A549 (cell line): ENCODE results near the gene MALRD1. TPM values are rescaled to one million over a fixed set of nuclear protein-coding genes. Genes with fewer than 3 reads are reported as not detected.

Experiments used
- ATAC-seq, 2 experiments: fragments of 200-7000 bp in 1 of 2; fragments of >200 bp in 1 of 2; cut with Nextera tagmentation in 1 of 2; cut with Tn5 transposase in 1 of 2; 3 replicates each; pipeline versions ENCODE4 v1.8.0 to v1.9.1; 2018 to 2020; ENCODE audit warnings: mild to moderate bottlenecking in 1 of 2, moderate library complexity in 1 of 2
- CTCF ChIA-PET: fragments of 300-600 bp; sonication (Branson Sonifier 250); formaldehyde crosslinking; extraction: SDS; loops from one replicate; lab custom pipeline; 2021; ENCODE audit warnings: antibody characterized with exemption, inconsistent platforms; lab: Yijun Ruan, JAX
- POLR2A ChIA-PET: fragments of 350-600 bp; formaldehyde crosslinking; extraction: SDS; loops from one replicate; lab custom pipeline; 2021; ENCODE audit warnings: antibody characterized with exemption, inconsistent platforms; lab: Yijun Ruan, JAX
- DNase-seq, 2 experiments: peaks; one replicate each; pipeline versions ENCODE4 v3.0.0 to v3.0.0-alpha.2; 2011 to 2016; ENCODE audit warnings: low read depth in 1 of 2, low spot score in 1 of 2
- FAIRE-seq: peaks from 2 replicates; lab custom pipeline; 2011; peaks lifted over from hg19 to GRCh38; lab: Jason Lieb, UNC
- H3K27ac ChIP-seq, 2 experiments: fragments of >200 bp; sonication (Bioruptor Twin); formaldehyde crosslinking; 3 replicates each; pipeline ENCODE4 v1.5.1; 2016 to 2017
- H3K4me1 ChIP-seq: fragments of >200 bp; sonication (Bioruptor Twin); formaldehyde crosslinking; 3 replicates; pipeline ENCODE4 v1.6.1; 2016
- H3K4me2 ChIP-seq: fragments of >200 bp; sonication (Bioruptor Twin); formaldehyde crosslinking; 3 replicates; pipeline ENCODE4 v1.6.1; 2016
- H3K4me3 ChIP-seq: fragments of >200 bp; sonication (Bioruptor Twin); formaldehyde crosslinking; 3 replicates; pipeline ENCODE4 v1.5.1; 2016
- H3K9me3 ChIP-seq: fragments of >200 bp; sonication (Bioruptor Twin); formaldehyde crosslinking; 3 replicates; pipeline ENCODE4 v1.6.1; 2016
- BHLHE40 ChIP-seq: IDR thresholded peaks from 2 replicates; pipeline ENCODE4 v1.6.1; 2012; ENCODE audit warnings: low read depth, low read length, inconsistent platforms
- CBX2 ChIP-seq: fragments of 200-600 bp; sonication (generic); IDR thresholded peaks from 2 replicates; pipeline ENCODE4 v1.6.1; 2016; ENCODE audit warnings: low read depth, mild to moderate bottlenecking, borderline replicate concordance
- CBX8 ChIP-seq: fragments of 200-600 bp; sonication (generic); IDR thresholded peaks from 2 replicates; pipeline ENCODE4 v1.6.1; 2016
- CEBPB ChIP-seq, 2 experiments: fragments of >200 bp in 1 of 2; sonication (Bioruptor Twin) in 1 of 2; formaldehyde crosslinking in 1 of 2; IDR thresholded peaks; 2 replicates each; pipeline ENCODE4 v1.6.1; 2012 to 2016
- CHD4 ChIP-seq: fragments of 200-600 bp; sonication (generic); IDR thresholded peaks from 2 replicates; pipeline ENCODE4 v1.6.1; 2016; ENCODE audit warnings: antibody characterized with exemption, mild to moderate bottlenecking, borderline replicate concordance
- EHF ChIP-seq: fragments of 250-450 bp; sonication (Bioruptor Pico); IDR thresholded peaks from 2 replicates; pipeline ENCODE4 v1.5.0; 2020; ENCODE audit warnings: mild to moderate bottlenecking
- FOSB ChIP-seq: fragments of 250-450 bp; sonication (Bioruptor Pico); IDR thresholded peaks from 2 replicates; pipeline ENCODE4 v1.5.0; 2020; ENCODE audit warnings: mild to moderate bottlenecking, moderate library complexity
- MYC ChIP-seq: IDR thresholded peaks from 2 replicates; pipeline ENCODE4 v1.6.1; 2012; ENCODE audit warnings: mild to moderate bottlenecking, inconsistent platforms, low read length, improper control_type of control experiment, borderline replicate concordance
- NR3C1 ChIP-seq: fragments of >200 bp; sonication (Bioruptor Twin); formaldehyde crosslinking; IDR thresholded peaks from 3 replicates; pipeline ENCODE4 v1.6.1; 2017
- PHF8 ChIP-seq: fragments of 200-600 bp; sonication (generic); IDR thresholded peaks from 2 replicates; pipeline ENCODE4 v1.6.1; 2016; ENCODE audit warnings: low read depth, mild to moderate bottlenecking, antibody characterized with exemption, moderate library complexity, borderline replicate concordance
- POLR2AphosphoS2 ChIP-seq: conservative IDR thresholded peaks from 2 replicates; pipeline ENCODE4 v1.6.1; 2012; ENCODE audit warnings: low read length, improper control_type of control experiment, inconsistent platforms
- RAD21 ChIP-seq, 2 experiments: fragments of >200 bp in 1 of 2; sonication (Bioruptor Twin) in 1 of 2; formaldehyde crosslinking in 1 of 2; IDR thresholded peaks in 1 of 2; conservative IDR thresholded peaks in 1 of 2; 2 replicates in 1 of 2; 3 replicates in 1 of 2; pipeline ENCODE4 v1.6.1; 2012 to 2018; ENCODE audit warnings: inconsistent platforms in 1 of 2
- RARB ChIP-seq: fragments of 250-450 bp; sonication (Bioruptor Pico); IDR thresholded peaks from 2 replicates; pipeline ENCODE4 v1.8.0; 2021; ENCODE audit warnings: mild to moderate bottlenecking, moderate library complexity
- RFX5 ChIP-seq: fragments of 450-650 bp; IDR thresholded peaks from 2 replicates; pipeline ENCODE4 v1.7.1; 2014; ENCODE audit warnings: antibody characterized with exemption, mild to moderate bottlenecking, moderate library complexity
- SREBF2 ChIP-seq: fragments of 450-650 bp; IDR thresholded peaks from 2 replicates; pipeline ENCODE4 v1.6.1; 2014; ENCODE audit warnings: mild to moderate bottlenecking, moderate library complexity
- TFCP2L1 ChIP-seq: fragments of 250-450 bp; sonication (Bioruptor Pico); IDR thresholded peaks from 2 replicates; pipeline ENCODE4 v1.5.0; 2021; ENCODE audit warnings: mild to moderate bottlenecking
- ZFP36 ChIP-seq: fragments of 450-650 bp; IDR thresholded peaks from 2 replicates; pipeline ENCODE4 v1.6.1; 2014; ENCODE audit warnings: borderline replicate concordance; ENCODE audit not compliant: partially characterized antibody
- ZNF302 ChIP-seq: fragments of 250-450 bp; sonication (Bioruptor Pico); IDR thresholded peaks from 2 replicates; pipeline ENCODE4 v1.9.0; 2021; ENCODE audit warnings: inconsistent platforms, mild to moderate bottlenecking, moderate library complexity
- WGBS: methylation state at CpG from one replicate; pipeline ENCODE4 v1.1.6; 2017; ENCODE audit errors: missing lambda C conversion rate; 5-methylcytosine and 5-hydroxymethylcytosine counted together
- polyA plus RNA-seq, 4 experiments: library from polyadenylated mRNA; depleted of rRNA in 3 of 4; stranded (reverse); fragments of >200 nt; fragmentation: RNase III in 1 of 4; extraction: RNeasy Plus Mini Kit Qiagen cat#74134 plus additional on column Dnase treatment in 1 of 4; gene quantifications; 2 replicates in 3 of 4; 3 replicates in 1 of 4; pipeline ENCODE4 v1.2.3, GENCODE V29; 2011 to 2017
- TF ChIP-seq, protein P1 (sequence below): fragments of 200-600 bp; sonication (generic); IDR thresholded peaks from 2 replicates; pipeline ENCODE4 v1.6.1; 2016; ENCODE audit warnings: antibody characterized with exemption, mild to moderate bottlenecking, moderate library complexity
- TF ChIP-seq, protein P2 (sequence below): fragments of >200 bp; sonication (Bioruptor Twin); formaldehyde crosslinking; IDR thresholded peaks from 3 replicates; pipeline ENCODE4 v1.6.1; 2016
- TF ChIP-seq, protein P3 (sequence below): IDR thresholded peaks from 2 replicates; pipeline ENCODE4 v1.6.1; 2012
- TF ChIP-seq, protein P4 (sequence below): IDR thresholded peaks from 2 replicates; pipeline ENCODE4 v1.6.1; 2012

The MALRD1 gene
- polyA plus RNA-seq, 2 of the 4 experiments (the other 2 are of a cell fraction): not detected

DNA sequence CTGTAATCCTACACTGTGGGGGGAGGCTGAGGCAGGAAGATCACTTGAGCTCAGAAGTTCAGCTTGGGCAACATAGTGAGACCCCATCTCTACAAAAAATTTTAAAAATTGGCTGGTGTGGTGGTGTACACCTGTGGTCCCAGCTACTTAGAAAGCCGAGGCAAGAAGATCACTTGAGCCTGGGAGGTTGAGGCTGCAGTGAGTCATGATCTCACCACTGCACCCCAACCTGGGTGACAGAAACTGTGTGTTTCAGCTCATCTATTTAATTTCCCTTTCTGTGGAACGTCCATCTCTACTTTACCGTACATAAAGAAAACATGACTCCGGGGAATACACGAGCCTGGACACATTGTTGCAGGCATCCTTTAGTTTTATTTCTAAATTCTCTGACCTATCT is 413.0 kb downstream of the MALRD1 start:
- no peak for TF ChIP-seq POLR2AphosphoS2
- TF ChIP-seq TFCP2L1 (CRISPR knock-in tag): no peak

DNA sequence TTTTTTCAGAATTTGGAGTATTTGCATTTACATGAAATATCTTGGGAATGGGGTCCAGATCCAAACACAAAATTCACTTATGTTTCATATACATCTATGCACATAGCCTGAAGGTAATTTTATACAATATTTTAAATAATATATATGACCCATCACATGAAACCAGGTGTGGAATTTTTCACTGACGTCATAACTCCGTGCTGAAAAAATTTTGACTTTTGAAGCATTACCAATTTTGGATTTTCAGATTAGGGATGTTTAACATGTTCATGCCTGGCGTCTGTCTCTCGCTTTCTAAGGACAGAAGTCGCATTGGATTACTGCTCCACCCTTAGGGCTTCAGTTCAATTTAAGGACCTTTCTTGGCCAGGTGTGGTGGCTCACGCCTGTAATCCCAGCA is 418.1 kb downstream of the MALRD1 start:
- H3K4me3 ChIP-seq: no peak overlapping the region
- ATAC-seq (no peak), FAIRE-seq (no peak), DNase-seq (no peak)
- no peak overlapping the region for H3K27ac ChIP-seq
- no peaks in the 10 kb centered on the region for H3K9me3 ChIP-seq
- H3K4me2 ChIP-seq: no peak overlapping the region
- ChIA-PET CTCF (no interaction called here), POLR2A (no interaction called here)
- no peaks in the 10 kb centered on the region for H3K4me1 ChIP-seq
- WGBS: 50% methylated on average over 6 of the region's 6 CpGs
- TF ChIP-seq RARB (CRISPR knock-in tag) (no peak), CBX2 (no peak), EHF (CRISPR knock-in tag) (no peak), ZFP36 (no peak), CBX8 (no peak)

More for the DNA sequence above, 413.0 kb downstream of the MALRD1 start:
- DNase-seq: no peak
- H3K27ac ChIP-seq: no peak overlapping the region
- POLR2A ChIA-PET: no interaction called here
- H3K4me1 ChIP-seq: no peaks in the 10 kb centered on the region
- no peak for ATAC-seq
- no peak for FAIRE-seq
- no peaks in the 10 kb centered on the region for H3K9me3 ChIP-seq
- 34% methylated on average over 5 of the region's 5 CpGs for WGBS
- no peak overlapping the region for H3K4me2 ChIP-seq
- no peak overlapping the region for H3K4me3 ChIP-seq
- CTCF ChIA-PET: no interaction called here

DNA sequence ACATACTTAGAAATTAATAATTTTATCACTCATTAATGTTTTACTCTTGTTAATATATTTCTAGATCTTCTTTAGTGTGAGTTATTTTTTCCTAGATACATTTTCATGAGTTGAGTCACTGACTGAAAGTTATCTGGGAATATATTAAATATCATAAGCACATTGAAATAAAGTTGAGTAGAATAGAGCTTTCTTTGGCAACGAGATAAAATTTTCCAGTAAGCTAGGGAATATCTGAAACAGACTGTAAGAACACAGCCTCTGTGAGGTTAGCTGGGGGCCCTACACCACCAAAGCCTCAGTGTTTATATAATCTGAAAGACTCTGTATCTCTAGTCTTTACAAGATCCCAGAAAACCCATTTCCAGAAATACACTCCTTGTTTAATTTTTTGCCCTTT is 419.8 kb downstream of the MALRD1 start:
- TF ChIP-seq, protein P1, sequence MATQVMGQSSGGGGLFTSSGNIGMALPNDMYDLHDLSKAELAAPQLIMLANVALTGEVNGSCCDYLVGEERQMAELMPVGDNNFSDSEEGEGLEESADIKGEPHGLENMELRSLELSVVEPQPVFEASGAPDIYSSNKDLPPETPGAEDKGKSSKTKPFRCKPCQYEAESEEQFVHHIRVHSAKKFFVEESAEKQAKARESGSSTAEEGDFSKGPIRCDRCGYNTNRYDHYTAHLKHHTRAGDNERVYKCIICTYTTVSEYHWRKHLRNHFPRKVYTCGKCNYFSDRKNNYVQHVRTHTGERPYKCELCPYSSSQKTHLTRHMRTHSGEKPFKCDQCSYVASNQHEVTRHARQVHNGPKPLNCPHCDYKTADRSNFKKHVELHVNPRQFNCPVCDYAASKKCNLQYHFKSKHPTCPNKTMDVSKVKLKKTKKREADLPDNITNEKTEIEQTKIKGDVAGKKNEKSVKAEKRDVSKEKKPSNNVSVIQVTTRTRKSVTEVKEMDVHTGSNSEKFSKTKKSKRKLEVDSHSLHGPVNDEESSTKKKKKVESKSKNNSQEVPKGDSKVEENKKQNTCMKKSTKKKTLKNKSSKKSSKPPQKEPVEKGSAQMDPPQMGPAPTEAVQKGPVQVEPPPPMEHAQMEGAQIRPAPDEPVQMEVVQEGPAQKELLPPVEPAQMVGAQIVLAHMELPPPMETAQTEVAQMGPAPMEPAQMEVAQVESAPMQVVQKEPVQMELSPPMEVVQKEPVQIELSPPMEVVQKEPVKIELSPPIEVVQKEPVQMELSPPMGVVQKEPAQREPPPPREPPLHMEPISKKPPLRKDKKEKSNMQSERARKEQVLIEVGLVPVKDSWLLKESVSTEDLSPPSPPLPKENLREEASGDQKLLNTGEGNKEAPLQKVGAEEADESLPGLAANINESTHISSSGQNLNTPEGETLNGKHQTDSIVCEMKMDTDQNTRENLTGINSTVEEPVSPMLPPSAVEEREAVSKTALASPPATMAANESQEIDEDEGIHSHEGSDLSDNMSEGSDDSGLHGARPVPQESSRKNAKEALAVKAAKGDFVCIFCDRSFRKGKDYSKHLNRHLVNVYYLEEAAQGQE: no peak
- TF ChIP-seq BHLHE40 (no peak), EHF (CRISPR knock-in tag) (no peak), NR3C1 (no peak), SREBF2 (no peak), MYC (no peak), PHF8 (no peak), POLR2AphosphoS2 (no peak)
- TF ChIP-seq, protein P2, sequence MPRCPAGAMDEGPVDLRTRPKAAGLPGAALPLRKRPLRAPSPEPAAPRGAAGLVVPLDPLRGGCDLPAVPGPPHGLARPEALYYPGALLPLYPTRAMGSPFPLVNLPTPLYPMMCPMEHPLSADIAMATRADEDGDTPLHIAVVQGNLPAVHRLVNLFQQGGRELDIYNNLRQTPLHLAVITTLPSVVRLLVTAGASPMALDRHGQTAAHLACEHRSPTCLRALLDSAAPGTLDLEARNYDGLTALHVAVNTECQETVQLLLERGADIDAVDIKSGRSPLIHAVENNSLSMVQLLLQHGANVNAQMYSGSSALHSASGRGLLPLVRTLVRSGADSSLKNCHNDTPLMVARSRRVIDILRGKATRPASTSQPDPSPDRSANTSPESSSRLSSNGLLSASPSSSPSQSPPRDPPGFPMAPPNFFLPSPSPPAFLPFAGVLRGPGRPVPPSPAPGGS: no peak
- TF ChIP-seq, all 56 proteins: peak for 0
- no peak for ATAC-seq

DNA sequence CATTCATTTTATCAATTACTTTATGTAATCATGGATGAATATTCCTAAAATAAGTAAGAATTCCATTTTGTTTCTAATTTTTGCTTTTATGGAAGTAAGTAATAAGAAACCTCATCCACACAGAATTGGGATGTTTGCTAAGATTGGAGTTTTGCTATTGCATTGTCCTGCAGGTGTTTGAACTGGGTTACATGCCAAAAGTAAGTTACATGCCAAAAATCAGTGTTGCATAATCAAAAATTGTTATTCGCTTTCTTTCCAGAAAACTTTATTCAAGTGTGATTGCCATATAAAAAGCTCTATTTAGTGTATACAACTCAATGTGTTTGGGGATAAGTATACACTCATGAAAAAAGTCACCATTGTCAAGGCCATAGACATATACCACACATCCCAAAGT is 420.9 kb downstream of the MALRD1 start:
- Histone ChIP-seq H3K4me2 (no peak overlapping the region), H3K4me3 (no peak overlapping the region), H3K4me1 (no peaks in the 10 kb centered on the region), H3K27ac (no peak overlapping the region), H3K9me3 (no peaks in the 10 kb centered on the region)
- WGBS: 38% methylated on average over 1 of the region's 1 CpG
- FAIRE-seq (no peak), DNase-seq (no peak), ATAC-seq (no peak)
- ChIA-PET CTCF (no interaction called here), POLR2A (no interaction called here)
- TF ChIP-seq, protein P1: no peak
- TF ChIP-seq CEBPB (IDR thresholded peaks at IDR 0.05) (no peak), RFX5 (no peak), EHF (CRISPR knock-in tag) (no peak), FOSB (CRISPR knock-in tag) (no peak), CHD4 (no peak), ZNF302 (CRISPR knock-in tag) (no peak), RAD21 (conservative IDR thresholded peaks at IDR 0.05 in 1 of 2, IDR thresholded peaks at IDR 0.05 in 1 of 2) (no peak), SREBF2 (no peak)
- TF ChIP-seq, protein P3, sequence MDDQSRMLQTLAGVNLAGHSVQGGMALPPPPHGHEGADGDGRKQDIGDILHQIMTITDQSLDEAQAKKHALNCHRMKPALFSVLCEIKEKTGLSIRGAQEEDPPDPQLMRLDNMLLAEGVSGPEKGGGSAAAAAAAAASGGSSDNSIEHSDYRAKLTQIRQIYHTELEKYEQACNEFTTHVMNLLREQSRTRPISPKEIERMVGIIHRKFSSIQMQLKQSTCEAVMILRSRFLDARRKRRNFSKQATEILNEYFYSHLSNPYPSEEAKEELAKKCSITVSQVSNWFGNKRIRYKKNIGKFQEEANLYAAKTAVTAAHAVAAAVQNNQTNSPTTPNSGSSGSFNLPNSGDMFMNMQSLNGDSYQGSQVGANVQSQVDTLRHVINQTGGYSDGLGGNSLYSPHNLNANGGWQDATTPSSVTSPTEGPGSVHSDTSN: no peak
- TF ChIP-seq, protein P4, sequence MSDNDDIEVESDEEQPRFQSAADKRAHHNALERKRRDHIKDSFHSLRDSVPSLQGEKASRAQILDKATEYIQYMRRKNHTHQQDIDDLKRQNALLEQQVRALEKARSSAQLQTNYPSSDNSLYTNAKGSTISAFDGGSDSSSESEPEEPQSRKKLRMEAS: no peak

More for the DNA sequence above, 419.8 kb downstream of the MALRD1 start:
- Histone ChIP-seq H3K4me2 (no peak overlapping the region), H3K4me1 (no peaks in the 10 kb centered on the region), H3K4me3 (no peak overlapping the region), H3K27ac (no peak overlapping the region), H3K9me3 (no peaks in the 10 kb centered on the region)
- DNase-seq (no peak), FAIRE-seq (no peak)
- 0% methylated on average over 1 of the region's 1 CpG for WGBS
- POLR2A ChIA-PET: no interaction called here
- CTCF ChIA-PET: no interaction called here
